HG03575 (cell line): ENCODE results near the gene LRCH3.

Source experiments
- ATAC-seq: cut with Tn5 transposase; IDR thresholded peaks from one replicate; pipeline ENCODE4 v1.9.1; 2021; ENCODE audit not compliant: unreplicated experiment, insufficient number of reproducible peaks, low FRiP score; ENCODE audit errors: extremely low read depth

LRCH3 gene

GRCh38 chr3:197791113-197791891 is at the start of gene LRCH3:
Gene LRCH3, plus strand, starts transcription at chr3:197791254. Its CDS starts 25 bp downstream, at chr3:197791279.
- ATAC-seq, result no peak

DNA sequence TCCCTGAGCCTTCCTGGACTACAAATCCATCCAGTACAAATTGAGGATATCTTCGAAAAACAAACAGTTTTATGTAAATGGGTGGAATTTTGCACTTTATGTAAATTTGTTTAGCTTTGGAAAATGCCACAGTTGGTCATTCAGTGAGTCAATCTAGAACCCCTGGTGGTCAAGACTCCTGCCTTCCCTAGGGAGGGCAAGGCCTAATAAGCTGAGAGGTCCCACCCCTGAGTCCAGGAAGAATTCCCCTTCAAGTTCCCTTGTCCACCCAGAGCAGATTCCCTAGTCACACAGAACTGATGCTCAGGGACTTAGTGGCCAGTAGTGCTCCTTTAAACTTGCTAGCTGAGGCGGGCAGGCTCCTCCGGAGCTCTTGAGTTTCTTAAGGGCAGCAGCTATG is 48.3 kb upstream of the LRCH3 start:
- no peak for ATAC-seq

- ATAC-seq, result no peak
Measured at GRCh38 chr3:197746209-197746608, 44.8 kb upstream of the LRCH3 start.

GRCh38 chr3:197746801-197747237 is 44.2 kb upstream of the LRCH3 start:
- ATAC-seq, result no peak

DNA sequence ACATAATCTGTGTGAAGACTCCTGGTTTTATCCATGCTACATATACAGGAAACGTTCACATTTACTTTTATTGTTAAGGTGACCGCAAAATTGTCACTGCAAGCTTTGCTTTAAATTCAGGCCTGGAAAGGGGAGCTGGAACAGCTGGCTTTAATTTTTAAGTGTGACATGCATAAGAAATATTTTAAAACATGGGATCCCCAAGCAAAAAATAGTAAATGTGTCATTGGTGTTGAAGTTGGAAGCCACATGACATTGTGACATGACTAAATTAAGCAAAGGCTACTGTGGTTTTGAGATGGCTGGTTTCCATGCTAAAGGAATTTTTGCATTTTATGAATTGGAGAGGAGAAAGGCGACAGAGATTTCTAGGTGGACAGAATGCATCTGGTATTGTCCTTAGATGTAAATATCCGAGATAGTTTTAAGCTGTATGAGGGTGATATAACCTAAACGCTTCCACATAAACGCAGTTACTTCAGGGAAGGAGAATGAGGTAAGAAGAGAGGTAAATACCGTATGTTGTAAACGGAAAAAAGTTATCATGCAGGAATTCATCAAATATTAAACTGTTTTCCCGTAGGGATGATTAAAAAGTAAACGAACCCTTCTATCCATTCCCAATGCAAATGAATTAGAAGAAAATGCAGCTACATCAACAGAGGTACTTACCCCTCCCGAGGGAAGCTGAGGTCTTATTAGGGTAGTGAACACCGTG is 42.3 kb upstream of the LRCH3 start:
- ATAC-seq, result no peak

- no peak for ATAC-seq
Measured at GRCh38 chr3:197749315-197749600, 41.8 kb upstream of the LRCH3 start.

DNA sequence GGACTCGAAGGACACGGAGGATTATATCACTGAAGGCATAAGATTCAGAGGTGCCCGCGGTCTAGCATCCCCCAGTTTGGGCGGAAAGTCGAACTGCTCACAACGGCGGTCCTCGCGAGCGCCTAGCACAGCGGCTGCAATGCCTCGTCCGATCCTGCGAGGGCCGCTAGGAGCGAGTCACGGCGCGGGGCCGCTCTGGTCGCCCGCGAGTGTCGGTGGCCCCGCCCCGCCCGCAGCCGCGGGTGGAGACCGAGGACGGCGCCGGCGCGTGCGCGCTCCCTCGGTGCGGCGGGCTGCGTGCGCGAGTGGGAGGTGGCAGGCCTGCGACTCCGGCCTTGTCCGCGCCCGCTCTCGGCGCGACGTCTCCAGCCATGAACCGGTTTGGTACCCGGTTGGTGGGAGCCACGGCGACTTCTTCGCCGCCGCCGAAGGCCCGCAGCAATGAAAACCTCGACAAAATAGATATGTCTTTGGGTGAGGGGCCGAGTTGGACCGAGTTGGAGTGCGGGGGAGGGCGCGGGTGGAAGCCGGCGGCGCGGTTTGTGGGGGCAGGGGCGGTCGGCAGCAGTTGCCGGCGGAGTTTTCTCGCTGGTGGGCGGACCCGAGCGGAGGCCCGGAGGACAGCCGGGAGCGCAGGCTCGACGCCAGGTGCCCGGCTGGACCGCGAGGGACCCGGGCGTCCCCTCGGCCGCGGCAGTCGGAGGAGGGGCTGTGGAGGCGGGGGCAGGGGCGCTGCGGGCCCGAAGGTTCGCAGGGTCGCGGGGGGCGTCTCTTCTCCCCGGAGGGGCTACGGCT is 41.3 kb upstream of the LRCH3 start, which contains the start of gene FYTTD1:
Gene FYTTD1, plus strand, starts transcription at position 283 of the 795 bp plus-strand sequence. Its CDS starts 89 bp downstream, at position 372.
- no peak for ATAC-seq

- no peak for ATAC-seq
Measured at GRCh38 chr3:197750396-197750831, 40.6 kb upstream of the LRCH3 start.

DNA sequence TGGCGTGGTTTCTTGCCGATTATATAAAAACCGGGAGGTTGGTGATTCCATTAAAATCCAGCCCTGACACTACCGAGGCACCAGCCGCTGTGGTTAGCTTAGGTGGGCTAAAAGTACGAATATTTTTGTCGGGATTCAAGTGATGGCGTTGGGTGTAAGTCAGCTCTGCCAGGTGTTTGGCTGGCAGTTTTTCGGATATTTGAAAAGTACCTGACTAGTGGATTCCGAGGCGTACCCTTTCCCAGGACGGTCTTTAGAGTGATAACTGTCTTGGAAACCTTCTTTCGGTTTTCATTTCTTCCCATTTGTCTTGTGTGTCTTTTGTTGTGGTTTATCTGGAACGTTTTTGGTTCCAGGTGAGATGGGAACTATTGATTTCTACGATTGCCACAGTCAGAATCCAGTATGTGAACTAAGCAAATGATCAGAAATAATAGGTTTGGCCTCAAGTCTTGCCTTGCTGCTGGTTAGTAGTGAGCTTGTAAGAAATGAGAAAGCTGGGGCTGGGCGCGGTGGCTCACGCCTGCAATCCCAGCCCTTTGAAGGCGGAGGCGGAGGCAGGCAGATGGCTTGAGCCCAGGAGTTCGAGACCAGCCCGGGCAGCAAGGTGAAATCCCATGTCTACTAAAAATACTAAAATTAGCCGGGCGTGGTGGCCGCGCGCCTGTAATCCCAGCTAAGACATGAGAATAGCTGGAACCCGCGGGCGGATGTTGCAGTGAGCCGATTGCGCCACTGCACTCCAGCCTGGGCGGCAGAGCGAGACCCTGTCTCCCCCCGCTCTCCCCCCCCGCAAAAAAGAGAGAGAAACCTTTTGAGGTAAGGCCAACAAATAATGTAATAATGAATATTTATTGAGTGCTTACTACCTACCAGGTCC is 40.0 kb upstream of the LRCH3 start:
- no peak for ATAC-seq

- no peak for ATAC-seq
Measured at GRCh38 chr3:197752107-197752506, 38.9 kb upstream of the LRCH3 start.

- ATAC-seq, result no peak
Measured at GRCh38 chr3:197753263-197753662, 37.8 kb upstream of the LRCH3 start.

DNA sequence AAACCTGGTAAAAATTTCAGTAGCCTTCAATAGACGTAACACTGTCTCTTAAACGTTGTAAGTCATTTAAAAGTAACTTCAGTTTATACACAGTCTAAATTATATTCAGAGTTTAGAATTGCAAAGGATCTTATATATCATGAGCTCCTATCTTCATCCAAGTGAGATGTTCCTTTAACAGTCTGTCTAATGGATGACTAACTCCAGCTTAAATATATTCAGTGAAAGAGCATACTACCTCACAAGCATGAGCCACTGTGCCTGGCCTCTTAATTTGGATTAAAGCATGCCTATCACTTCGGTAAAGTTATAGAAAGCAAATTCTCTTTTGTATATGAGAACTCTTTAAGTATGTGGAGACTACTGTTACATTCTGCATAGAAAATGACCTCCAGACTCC is 34.4 kb upstream of the LRCH3 start:
- no peak for ATAC-seq

DNA sequence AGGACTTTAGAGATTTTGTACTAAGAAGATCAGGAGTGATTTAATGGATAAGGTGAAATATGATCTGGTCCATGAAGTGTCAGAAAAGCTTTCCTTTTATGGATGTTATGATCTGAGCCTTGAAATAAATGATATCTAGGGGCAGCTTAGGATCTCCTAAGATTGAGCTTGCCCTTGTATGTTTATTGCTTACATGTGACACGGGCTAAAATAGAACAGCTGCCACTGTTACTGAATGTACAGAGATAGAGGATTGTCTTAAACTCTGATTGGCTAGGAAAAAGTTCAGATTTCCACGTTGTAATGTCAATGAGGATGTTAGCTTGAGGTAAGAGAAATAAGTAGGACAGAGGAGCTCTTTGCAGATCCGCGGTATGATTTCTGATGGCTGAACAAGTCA is 32.5 kb upstream of the LRCH3 start:
- ATAC-seq, result no peak

GRCh38 chr3:197761784-197762183 is 29.3 kb upstream of the LRCH3 start:
- no peak for ATAC-seq

GRCh38 chr3:197775317-197775716 is 15.7 kb upstream of the LRCH3 start:
- ATAC-seq, result no peak

DNA sequence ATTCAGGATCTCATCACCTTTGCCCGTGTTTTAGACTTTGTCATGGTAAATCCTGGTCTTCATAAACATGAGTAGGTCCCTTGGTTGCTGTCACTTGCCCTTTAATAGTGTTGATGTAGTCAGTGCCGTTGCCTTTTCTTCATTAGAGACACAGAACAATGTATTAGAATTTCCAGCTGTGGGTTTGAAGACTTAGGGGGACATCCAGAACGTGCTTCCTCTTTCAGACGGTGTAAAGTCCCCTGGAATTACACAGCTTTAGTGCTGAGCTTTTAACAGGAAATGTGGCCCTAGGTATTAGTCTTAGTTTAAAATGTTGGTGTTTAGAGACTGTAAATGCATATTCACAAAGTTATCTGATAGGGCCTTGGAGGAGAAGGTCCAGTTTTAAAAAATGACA is 8.8 kb upstream of the LRCH3 start:
- ATAC-seq, result no peak

GRCh38 chr3:197784019-197784585 is 7.0 kb upstream of the LRCH3 start:
- no peak for ATAC-seq

DNA sequence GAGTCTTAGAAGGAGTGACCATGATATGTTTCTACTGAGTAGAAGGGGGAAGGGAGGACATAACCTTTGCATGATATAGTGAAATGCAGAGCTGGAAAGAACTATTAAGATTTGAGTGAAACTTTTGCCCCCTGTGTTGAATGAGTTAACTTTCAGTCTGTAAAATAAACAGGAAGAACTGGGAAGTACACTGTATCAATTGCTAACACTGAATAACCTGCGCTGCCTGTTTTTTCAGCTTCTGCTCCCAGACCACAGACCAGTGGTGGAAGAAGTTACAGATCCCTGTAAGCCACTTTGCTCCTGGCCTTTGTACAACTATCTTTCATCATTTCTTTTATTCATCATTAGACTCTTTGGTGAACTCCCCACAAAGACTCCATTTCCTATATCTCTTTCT is 3.6 kb upstream of the LRCH3 start:
- ATAC-seq, result no peak
